Ramos (cell line): ENCODE measurements around the gene DEFB112.

ENCODE experiments used
- in situ Hi-C: fragments of 300-500 bp; cut with MboI; formaldehyde crosslinking; loops from one replicate; pipeline ENCODE4 v1.14.3; 2022; ENCODE audit warnings: low sequenced_read_pairs; ENCODE audit not compliant: unreplicated experiment

Gene DEFB112, protein sequence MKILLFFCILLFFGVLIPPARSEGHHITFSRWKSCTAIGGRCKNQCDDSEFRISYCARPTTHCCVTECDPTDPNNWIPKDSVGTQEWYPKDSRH

DNA sequence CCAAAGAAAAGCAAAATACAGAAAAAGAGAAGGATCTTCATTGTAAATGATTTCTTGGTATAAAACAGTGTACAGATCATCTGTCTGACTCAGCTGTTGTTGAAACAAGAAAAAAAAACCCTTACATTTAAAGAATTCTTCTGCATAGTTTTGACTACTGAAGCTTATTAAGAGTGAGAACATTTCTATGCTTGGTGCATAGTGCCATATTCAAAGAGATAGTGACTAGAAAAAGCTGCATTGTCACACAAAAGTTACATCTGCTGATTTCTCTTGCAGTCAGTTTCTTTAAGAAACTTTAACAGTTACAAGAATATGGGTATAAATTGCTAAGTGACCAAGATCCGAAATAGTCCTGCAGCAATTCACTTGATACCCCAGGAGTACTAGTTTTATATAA lies at the start of gene DEFB112:
DEFB112 (minus strand) TSS at position 101 of the 400 bp plus-strand sequence; CDS start at position 41, 60 bp downstream.
- in situ Hi-C loops, result no loop called here

DNA sequence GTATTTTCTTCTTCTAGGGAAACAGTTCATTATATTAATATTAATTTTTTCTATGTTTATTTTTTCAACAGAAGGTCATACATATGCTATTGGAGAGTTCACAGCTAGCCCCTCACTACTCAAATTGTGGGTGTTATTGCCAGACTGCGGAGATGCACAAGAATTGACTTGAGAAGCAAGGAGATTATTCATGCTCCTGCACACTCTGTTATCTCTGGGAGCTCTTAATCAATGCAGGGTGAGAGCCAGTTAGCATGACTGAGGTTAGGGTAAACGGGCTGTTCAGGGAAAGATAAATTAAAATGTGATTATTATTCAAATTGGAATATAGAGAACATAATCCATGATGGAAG lies 48.9 kb upstream of the DEFB112 start:
- in situ Hi-C loops, result no loop called here

DNA sequence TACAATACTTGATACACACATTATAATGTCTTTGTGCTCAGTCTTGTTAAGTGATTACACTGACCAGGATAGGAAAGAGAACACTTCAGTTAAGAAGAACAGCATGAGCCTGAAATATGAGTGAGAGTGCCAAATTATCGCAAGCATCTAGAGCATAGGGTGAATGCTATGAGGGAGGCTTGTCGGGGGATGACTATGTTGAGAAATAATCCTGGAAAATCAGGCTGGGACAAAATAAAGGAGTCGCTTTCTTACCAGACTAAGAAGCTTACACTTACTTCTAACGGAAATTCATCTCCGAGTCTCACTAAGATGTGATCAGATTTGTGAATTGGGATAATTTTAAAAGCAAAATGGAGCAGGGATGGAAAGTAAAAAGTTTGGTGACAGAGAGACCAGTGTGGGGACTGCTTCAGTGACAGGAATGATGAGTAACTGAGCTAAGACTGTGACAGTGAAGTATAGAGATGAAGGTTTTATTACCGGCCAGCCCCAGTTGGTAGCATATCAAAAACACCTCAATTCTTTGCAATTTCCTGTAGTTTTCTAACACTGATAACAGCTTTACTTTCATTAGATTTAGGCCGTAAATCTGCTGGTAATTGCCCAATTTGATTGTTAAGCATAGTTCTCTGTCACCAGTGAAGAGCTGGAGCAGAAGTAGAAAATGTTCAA lies 48.4 kb upstream of the DEFB112 start:
- in situ Hi-C loops, result no loop called here

DNA sequence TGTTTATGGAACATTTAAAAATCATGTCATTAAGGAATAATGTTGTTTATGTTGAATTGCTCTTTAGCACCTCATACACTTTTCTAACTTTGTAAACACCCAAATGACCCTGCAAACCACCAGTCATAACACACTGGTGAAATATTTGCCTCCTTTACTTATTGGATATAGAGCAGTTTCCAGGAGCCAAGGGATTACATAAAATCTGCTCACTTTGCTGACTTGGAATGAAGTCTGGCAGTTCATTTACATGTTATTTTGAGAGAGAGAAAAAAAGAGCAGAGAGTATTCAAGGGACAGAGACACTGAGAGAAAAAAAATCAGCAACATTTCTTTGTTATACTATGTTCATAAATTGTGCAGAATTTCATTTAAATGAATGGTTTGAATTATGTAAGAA lies 46.6 kb upstream of the DEFB112 start:
- in situ Hi-C loops, result no loop called here

DNA sequence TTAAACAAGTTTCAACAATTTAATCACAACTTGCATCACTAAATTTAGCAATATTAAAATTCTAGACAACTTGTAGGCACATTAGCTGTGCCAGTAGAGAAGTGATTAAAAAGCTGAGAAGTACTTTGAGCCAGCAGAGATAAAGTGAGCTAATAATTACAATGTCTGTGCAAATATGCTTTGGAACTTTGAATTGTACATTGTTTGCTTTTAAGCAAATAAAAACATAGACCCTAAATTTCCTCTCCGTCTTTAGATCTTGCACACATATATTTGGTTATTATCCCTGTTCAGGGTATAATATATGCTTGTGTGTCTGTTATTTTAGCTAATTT lies 44.2 kb upstream of the DEFB112 start:
- in situ Hi-C loops, result no loop called here

DNA sequence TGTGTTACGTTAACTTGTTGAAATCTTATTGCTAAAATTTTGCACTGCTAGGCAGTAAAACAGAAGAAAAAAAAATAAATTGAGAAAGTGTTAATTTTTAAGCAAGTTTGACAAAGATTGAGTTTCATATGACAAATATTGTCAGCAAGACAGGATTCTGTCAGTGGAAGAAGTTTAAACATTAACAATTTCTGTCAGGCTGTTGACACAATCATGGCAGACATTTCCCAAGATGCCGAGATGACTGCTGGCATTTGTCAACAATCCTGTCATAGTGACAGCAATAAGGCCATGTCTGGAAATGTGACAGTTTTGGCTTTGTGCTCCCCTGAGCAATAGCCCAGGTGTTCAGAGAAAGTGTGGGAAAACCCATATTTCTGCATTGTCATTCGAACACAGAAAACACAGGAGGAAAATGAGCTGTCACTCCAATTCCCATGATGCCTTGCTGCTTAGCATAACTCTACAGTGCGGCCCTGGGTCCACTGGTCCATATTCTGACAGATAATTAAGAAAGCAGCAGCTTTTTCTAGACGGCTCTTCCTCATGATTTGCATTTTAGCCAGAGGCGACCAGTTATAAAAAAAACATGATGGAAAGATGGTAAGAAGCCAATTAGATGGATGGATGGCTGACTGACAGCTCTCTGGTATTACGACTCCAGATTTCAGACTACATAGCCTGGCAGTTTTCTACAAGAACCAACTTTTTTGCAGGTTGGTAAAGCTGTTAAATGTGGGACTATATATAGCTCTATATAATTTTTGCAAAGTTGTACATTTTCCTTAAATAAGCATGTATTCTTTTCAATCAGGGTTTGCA lies 43.6 kb upstream of the DEFB112 start:
- in situ Hi-C loops, result no loop called here

DNA sequence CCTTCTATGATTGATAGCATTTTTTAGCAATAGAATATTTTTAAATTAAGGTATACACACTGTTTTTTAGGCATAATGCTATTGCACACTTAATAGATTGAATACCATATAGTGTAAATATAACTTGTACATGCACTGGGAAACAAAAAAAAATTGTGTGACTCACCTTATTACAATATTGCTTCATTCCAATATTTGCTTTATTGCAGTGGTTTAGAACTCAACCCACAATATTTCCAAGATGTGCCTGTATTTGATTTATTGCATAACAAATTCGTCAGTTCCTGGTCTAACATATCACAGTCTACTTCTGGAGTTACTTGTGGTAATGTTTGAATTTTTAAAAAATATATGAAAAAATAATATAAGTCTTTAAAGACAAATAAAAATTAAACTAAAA lies 41.9 kb upstream of the DEFB112 start:
- in situ Hi-C loops, result no loop called here

DNA sequence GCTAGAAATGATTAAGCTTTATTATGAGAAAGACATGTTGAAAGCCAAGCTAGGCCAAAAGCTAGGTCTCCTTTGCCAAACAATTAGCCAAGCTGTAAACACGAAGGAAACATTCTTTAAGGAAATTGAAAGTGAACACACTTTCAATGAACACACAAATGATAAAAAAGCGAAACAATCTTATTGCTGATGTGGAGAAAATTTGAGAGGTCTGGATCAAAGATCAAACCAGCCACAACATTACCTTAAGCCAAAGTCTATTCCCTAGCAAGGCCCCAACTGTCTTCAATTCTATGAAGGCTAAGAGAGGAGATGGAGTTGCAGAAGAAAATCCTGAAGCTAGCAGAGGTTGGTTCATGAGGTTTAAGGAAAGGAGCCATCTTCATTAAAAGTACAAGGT lies 40.2 kb upstream of the DEFB112 start:
- in situ Hi-C loops, result no loop called here

DNA sequence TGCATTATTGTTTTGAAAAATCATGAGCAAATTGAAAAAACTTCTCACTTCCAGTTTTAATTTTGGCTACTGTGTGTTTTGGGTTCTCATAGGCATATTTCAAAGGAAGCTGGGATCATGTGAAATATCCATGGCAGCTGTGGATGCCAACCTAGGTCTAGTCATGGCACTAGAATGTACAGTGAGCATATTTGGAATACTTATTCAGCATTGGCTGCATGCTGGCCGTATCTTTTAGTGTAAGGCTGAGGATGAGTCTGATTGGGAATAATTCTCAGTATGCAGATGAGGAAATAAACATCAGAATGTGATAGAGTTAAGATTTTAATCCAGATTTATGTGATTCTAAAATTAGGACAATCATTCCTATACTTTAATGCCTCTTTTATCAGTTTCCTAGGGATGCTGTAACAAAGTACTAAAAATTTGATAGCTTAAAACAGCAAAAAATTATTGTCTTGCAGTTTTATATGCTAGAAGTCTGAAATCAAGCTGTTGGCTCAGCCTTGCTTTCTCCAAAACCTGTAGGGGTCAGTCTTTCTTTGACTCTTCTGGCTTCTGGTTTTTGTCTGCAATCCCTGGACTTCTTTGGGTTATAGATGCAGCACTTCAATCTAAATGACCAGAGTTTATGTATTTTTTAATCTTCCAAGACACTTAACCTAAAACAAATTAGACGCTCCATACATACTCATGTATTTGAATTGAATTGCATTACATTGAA lies 37.7 kb upstream of the DEFB112 start:
- in situ Hi-C loops, result no loop called here

DNA sequence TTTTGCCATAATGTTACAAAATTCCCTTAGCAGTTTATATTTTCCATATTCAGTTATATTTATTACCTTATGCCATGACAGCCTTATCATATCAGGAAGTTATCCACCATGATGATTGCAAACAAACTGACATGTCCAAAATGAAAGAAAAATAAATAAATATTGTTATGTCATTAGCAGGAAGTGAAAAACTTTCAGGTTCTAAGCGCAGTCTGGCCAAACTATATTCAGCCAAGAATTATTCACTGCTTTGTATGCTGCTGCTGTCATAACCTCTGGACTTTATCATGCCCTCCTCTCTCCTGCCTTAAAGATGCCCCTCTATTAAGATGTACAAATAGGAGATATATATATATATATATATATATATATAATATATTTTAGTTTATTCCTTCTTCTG lies 27.7 kb upstream of the DEFB112 start:
- in situ Hi-C loops, result no loop called here

DNA sequence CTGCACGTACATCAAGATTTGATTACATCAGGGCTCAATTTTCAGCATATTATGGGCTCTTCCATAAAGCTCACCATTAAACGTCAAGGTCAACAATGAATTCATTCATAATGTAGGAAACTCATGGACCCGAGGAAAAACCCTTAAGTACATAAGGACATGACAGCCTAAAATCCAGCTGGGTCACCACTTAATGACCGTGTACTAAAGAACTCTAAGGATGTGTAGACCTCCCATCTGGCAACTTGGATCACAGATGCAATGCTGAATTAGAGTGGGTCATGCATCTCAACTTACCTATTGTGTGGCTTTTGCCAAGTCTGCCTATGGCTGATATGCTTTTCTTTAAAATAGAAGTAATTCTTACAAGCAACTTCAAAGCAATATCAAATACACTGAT lies 26.7 kb upstream of the DEFB112 start:
- in situ Hi-C loops, result no loop called here

DNA sequence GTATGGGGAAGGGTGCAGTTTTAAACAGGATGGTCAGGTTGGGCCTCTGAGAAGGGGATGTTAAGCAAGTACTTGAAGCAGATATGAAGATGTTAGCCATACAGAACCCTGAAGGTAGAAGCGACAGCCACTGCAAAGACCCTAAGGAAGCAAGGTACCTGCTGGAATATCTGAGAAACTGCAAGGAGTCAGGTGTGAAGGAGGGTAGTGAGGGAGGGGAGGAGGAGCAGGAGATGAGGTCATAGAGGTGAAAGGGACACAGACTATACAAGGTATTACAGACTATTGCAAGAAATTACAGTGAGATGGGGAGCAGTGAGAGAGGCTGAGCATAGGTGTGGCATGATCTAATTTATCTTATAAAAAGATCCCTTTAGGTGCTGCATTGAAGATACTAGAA lies 22.2 kb upstream of the DEFB112 start:
- in situ Hi-C loops, result no loop called here

DNA sequence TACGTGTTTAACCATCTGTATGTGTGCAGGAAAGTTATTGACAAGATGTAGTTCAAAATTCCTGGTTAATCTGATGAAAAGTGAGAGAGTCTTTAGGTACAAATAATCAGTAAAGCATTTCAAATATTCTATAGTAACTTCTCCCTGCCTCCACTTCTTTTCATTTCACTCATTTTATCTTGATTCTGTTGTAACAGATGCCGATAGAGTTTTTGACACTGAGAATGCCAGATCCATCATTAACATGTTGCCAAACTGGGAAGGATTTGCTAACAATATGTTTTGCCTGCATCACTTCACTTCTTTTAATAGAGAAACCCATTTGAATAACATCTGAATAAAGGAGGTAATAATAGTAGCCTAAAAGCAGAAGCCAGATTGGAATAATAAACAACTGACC lies 20.4 kb upstream of the DEFB112 start:
- in situ Hi-C loops, result no loop called here

DNA sequence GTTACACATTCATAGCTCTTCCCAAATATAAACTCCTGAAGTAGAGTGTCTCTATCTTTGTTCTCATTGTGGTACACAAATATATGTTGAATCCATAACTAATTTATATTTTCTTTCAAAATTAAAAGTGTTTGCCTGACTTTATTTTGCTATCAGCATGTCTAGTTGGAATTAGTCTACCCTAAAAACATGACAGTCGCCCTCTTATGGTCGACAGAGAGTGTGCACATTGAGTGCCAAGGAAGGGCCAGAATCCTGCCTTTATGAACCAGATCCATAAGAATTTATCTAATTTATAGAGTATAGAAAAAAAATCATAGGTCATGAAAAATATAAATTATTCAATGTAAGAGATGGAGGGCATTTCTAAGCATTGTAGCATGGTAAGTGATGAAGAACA lies 12.3 kb upstream of the DEFB112 start:
- in situ Hi-C loops, result no loop called here

DNA sequence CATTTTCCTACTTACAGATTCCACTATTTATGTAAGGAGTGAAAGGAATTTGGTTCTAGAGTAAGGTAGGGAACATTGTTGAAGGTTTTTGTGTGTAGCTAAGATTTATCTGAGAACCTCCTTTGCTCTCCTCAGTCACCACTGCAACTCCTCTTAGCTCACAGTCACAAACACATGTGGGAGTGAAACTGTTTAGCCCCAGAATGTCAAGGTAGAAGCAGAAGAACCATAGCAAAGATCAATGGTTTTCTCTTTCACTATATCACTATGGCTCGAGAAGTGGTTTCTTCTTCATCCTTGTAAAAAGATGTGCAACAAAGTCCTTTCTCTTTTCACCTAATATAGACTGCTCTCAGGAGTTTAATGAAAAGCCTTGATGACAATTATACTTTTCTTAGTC lies 6.5 kb upstream of the DEFB112 start:
- in situ Hi-C loops, result no loop called here

DNA sequence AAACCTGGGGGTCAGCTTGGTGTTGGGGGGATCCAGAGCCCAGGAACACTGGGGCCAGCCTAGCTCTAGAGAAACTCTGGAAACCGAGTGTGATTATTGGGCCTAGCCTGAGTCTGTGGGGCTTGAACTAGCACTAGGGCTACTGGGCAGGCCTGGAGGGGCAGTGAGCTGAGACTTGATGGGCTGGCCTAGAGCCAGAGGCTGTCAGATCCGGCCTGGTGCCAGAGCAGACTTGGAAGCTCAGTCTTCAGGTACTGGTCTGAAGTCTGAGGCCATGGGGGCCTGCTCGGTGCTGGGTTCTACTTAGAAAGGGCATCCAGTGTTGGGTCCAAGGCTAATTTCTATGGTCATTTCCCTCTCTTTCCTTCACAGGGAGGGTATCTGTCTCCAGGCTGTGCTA lies 2.7 kb downstream of the DEFB112 start:
- in situ Hi-C loops, result no loop called here

DNA sequence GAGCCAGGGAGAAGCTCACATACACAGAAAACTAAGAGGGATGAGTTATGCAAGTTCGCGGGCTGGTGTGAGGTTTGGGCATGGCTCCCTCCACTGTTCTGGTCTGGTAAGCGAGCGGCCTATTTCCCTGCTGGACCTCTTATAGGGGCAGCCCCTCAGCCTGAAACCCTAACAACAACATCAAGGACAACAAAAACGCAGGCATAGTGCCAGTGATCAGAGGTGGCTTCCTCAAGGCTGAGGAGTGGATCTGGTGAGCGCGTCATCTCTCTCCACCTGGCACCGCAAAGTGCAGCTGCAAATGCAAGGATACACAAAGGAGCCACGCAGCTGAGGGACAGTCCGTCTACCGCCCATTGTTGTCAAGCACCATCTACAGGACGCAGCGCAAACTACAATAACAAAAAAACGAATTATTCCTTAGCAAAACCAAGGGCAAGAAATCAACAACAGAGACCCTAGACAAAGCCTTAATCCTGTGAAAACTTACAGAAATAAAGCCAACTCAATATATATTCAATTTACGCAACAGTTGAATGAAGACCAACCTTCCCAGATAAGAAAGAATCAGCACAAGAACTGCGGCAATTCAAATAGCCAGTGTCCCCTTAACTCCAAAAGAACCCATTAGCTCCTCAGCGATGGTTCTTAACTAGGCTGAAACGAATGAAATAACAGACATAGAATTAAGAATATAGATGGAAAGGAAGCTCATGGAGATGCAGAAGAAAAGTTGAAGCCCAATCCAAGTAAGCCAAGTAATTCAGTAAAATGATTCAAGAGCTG lies 18.8 kb downstream of the DEFB112 start:
- in situ Hi-C loops, result no loop called here

DNA sequence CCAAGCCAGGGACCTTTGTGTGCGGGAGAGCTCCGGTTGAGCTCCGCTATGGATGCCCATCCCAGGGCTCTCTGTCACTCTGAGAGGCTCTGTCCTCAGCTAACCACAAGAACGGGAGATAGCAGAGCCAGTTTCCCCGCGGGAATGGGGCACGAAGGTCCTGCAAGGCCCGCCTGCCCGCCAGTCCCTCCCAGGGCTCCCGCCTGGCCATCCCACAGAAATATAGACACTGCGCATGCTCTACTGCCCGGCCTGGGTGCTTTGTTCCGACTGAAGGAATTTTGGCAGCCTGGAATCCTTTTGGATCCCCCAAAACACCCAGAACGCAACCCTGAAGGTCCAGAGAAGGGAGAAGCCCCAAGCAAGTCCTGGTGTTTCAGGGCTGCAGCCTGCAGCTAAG lies 19.4 kb downstream of the DEFB112 start:
- in situ Hi-C loops, result no loop called here

DNA sequence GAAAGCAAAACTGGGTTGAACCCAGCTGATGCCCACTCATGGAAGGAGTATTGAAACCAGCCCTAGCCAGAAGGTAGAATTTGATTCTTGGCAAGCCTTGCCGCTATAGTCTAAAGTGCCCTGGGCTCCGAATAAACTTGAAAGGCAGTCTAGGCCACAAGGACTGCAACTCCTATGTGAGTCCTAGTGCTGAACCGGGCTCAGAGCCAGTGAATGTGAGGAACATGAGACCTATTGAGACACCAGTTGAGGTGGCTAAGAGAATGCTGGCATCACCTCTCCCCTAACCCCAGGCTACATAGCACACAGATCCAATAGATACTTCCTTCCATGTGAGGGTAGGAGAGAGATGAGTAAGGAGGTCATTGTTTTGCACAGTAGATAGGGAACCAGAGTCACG lies 24.5 kb downstream of the DEFB112 start:
- in situ Hi-C loops, result no loop called here

DNA sequence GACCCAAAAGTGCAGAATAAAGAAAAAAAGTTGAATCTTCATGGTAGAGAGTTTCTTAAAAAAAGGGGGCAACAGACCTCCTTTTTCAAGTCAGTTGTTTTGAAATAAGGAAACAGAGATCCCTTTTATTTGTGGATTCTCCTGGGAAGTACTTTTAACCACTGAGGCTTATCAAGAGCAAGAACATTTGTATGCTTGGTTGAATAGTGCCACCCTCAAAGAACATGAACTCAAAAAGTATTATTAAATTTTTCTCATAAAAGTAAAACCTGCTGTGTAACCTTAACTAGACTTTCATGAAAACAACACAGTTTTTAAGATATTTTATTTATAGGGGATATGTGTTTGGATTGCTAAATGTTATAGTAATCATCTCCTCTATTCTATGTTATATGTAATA lies 27.8 kb downstream of the DEFB112 start, which contains the start of gene DEFB110:
DEFB110 (minus strand) TSS at position 101 of the 400 bp plus-strand sequence; CDS start at position 42, 59 bp downstream.
- in situ Hi-C loops, result no loop called here
